GM19238 (cell line): ENCODE results near the gene PEMT.

ENCODE experiments used
- DNase-seq: peaks from one replicate; pipeline ENCODE4 v3.0.0; 2011; ENCODE audit warnings: low spot score; ENCODE audit not compliant: insufficient read length

PEMT gene

GRCh38 chr17:17553217-17554195, 38.0 kb downstream of the PEMT start:
- no peak for DNase-seq

- DNase-seq = no peak
These were observed 38.9 kb downstream of the PEMT start for GRCh38 chr17:17552351-17553216.

DNA sequence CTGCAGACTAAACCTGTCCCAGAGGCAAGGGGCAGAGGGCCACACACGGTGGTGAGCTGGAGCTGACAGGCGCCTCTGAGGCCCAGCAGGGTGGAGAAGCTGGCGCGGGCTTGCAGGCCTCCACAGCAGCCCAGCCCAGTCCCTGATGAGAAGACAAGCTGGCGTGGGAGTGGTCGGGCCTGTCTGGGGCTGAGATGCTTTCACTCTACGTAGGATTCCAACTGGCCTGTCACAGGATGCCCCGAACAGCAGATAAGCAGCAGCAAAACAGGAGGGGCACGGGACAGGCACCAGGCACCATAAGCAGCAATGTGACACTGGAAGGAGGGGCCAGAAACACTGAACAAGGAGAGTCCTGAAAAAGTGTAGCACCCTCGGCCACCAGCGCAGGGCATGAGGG, 40.1 kb downstream of the PEMT start:
- no peak for DNase-seq

GRCh38 chr17:17549732-17550366, 41.7 kb downstream of the PEMT start:
- DNase-seq = no peak

DNA sequence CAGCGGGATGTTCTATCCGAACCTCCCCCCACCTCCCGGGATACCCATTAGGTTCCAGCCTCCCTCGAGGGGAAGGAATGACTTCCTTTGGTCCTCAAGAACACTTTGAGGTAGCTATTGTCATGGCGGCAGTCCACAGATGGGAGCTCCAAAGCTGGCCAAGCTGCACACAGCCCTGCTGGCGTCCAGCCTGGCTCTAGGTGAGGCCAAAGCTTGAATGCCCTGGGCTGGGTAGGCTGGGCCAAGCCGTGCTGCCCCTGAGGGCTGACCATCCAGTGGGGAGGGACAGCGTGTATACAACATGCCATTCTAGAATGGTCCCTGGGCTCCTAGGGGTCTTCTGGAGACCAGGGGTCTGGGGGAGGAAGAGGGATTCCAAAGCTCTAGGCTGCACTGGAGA, 43.5 kb downstream of the PEMT start:
- DNase-seq = no peak

DNA sequence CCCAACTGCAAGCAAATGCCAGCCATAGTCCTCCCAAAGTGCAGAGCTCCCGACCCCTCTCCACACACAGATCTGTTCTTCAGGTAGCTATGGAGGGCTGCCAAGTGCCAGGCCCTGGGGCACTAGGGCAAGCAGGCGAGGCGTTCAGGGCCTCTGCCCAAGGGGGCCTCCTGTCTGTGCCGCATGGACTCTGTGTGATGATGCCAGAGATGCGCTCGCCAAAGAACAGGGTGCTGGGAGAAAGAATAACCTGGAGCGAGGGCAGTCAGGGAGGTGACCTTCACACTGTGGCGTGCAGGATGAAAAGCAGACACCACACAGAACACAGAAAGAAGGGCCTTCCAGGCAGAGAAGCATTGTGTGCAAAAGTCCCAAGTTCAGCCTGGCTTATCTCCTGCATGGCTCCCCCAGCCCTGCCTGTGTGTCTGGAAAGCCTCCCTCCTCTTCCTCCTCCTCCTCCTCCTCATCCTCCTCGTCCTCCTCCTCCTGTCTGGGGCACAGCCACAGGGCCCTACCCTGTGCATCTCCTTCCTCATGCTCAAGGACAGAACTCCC, 44.2 kb downstream of the PEMT start:
- DNase-seq = no peak

DNA sequence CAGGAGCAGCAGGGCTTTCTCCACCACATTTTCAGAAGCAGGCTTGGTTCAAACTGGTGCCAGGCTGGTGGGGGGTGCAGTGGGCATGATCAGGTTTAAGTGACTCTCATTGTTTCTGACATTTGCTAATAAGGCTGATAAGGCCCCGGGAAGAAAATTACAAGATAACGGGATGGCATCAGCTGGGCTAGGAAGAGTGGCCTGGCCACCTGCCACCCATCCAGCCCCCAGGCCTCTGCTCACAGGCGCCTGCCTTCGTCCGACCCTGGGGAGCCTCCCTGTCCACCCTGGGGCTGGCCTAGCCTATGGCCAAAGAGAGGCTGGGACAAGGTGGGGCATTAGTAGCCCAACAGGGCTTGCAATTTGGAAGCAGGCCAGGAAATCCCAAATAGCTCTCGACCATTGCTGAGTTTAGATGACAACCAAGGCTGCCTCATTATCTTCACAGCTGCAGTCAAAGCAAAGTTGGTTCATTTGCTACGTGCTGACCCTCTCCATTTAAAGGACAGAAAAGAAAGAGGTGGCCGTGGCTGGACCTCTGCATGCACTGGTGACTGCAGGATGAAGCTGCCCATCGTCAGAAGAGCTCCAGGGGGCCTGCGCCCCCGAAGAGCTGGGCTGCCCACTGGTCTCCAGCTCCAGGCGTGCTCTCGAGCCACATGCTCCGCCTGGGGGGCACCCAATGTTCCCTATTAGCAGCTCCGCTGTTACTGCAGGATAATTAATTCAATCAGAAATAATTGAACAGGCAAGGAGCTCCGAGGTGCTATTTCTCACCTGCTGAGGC, 44.9 kb downstream of the PEMT start:
- DNase-seq = no peak

GRCh38 chr17:17545984-17546383, 45.5 kb downstream of the PEMT start:
- DNase-seq = no peak

- no peak for DNase-seq
These were observed 46.3 kb downstream of the PEMT start for GRCh38 chr17:17545031-17545820.

DNA sequence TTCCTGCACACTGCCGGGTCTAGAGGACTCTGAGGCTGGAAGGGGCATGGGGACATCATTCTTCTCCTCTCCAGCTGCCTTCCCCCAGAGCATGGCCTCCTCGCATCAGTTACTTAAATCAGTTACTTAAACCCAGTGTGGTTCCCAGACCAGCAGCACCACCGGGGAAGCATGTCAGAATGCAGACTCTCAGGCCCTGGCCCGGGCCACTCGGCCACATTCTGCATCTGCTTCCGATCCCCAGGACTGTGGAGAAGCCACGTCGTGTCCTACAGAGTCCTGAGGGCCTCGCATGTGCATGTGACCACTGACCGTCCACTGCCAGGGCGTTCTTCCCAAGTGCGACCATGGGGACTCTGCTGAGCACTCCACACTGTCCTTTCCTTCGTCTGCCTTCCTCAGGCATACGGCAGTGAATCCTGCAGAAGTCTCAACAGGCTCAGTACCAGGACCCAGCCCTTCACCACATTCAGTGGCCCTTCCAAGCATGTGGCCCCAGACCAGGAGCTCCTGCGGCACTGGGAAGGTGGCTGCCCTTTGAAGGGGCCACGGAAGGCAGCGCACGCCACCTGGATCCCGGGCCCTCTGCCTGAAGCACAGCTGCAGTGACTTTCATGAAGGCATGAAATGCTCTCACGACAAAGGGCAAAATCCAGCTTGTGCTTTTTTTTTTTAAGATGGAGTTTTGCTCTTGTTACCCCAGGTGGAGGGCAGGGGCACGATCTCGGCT, 48.4 kb downstream of the PEMT start:
- DNase-seq = no peak

- DNase-seq = no peak
These were observed 49.9 kb downstream of the PEMT start for GRCh38 chr17:17541640-17542001.

- DNase-seq = no peak
These were observed 50.4 kb downstream of the PEMT start for GRCh38 chr17:17540935-17541639.

- DNase-seq = no peak
These were observed 51.1 kb downstream of the PEMT start for GRCh38 chr17:17540278-17540906.

- DNase-seq = no peak
These were observed 51.9 kb downstream of the PEMT start for GRCh38 chr17:17539591-17539990.

DNA sequence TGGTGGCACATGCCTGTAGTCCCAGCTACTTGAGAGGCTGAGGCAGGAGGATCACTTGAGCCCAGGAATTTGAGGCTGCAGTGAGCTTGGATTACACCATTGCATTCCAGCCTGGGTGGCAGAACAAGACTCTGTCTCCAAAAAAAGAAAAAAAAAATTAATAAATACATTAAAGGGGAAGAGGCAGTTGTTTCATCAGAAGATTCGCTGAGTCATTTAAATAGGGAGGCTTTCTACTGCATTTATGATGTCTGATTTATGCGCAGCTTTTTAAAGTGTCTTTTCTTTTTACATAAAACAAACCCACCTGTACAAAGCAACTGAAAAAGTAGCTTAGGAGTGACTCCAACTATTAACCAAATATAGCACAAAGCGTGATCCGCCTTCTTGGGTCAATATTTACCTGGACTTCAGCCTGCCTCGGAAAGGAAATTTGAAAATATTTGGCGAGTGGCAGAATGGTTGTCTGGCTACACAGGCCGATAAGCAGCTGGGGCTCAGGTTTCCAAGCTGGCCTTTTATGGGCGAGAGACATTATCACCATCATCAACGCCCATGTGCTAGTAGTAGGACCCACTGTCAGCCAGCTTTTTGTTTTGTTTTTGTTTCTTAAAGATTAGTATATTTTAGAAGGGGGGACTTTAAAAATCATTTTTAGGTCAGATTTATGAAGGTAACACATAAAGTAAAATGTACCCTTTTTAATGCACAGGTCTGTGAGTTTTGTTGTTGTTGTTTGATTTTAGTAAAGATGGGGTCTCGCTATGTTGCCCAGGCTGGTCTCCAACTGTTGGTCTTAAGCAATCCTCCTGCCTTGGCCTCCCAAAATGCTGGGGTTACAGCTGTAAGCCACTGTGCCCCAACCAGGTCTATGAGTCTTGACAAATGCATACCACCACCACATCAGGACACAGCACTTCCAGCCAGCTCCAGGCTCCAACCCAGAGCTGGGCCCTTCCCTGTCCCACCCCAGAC, 52.8 kb downstream of the PEMT start:
- DNase-seq = no peak

GRCh38 chr17:17537311-17538099, 54.0 kb downstream of the PEMT start:
- no peak for DNase-seq
